ENCODE results near the gene RADIL.

The RADIL gene

GRCh38 chr7:4889682-4890081 is 6.2 kb upstream of the RADIL start:
- DNase-seq (ENCODE audit: low read depth): no peak
- no peak for TF ChIP-seq CTCF (IDR thresholded peaks at IDR 0.05; ENCODE audit: insufficient read depth, low read depth, low read length, missing control alignments)
- no peak overlapping the region for H3K4me3 ChIP-seq (ENCODE audit: low read length)

GRCh38 chr7:4888161-4888560 is 4.6 kb upstream of the RADIL start:
- no peak overlapping the region for H3K4me3 ChIP-seq (ENCODE audit: low read length)

GRCh38 chr7:4886671-4887070 is 3.2 kb upstream of the RADIL start:
- DNase-seq (ENCODE audit: low read depth): no peak
- TF ChIP-seq CTCF (IDR thresholded peaks at IDR 0.05; ENCODE audit: insufficient read depth, low read depth, low read length, missing control alignments): no peak
- no peak overlapping the region for H3K4me3 ChIP-seq (ENCODE audit: low read length)

More at GRCh38 chr7:4888161-4888560, 4.6 kb upstream of the RADIL start:
- no peak for DNase-seq (ENCODE audit: low read depth)
- TF ChIP-seq CTCF (IDR thresholded peaks at IDR 0.05; ENCODE audit: insufficient read depth, low read depth, low read length, missing control alignments): no peak

- DNase-seq (ENCODE audit: low read depth): no peak
- no peak for TF ChIP-seq CTCF (IDR thresholded peaks at IDR 0.05; ENCODE audit: insufficient read depth, low read depth, low read length, missing control alignments)
- no peak overlapping the region for H3K4me3 ChIP-seq (ENCODE audit: low read length)
Observed at GRCh38 chr7:4885317-4885807, 1.8 kb upstream of the RADIL start.

- H3K4me3 ChIP-seq (ENCODE audit: low read length): no peak overlapping the region
- TF ChIP-seq CTCF (IDR thresholded peaks at IDR 0.05; ENCODE audit: insufficient read depth, low read depth, low read length, missing control alignments): no peak
- no peak for DNase-seq (ENCODE audit: low read depth)
Observed at GRCh38 chr7:4884164-4884563, 648 bp upstream of the RADIL start.

GRCh38 chr7:4883033-4883371 is 514 bp downstream of the RADIL start:
- no peak for DNase-seq (ENCODE audit: low read depth)
- no peak for TF ChIP-seq CTCF (IDR thresholded peaks at IDR 0.05; ENCODE audit: insufficient read depth, low read depth, low read length, missing control alignments)
- no peak overlapping the region for H3K4me3 ChIP-seq (ENCODE audit: low read length)

- no peak for TF ChIP-seq CTCF (IDR thresholded peaks at IDR 0.05; ENCODE audit: insufficient read depth, low read depth, low read length, missing control alignments)
- DNase-seq (ENCODE audit: low read depth): no peak
- no peak overlapping the region for H3K4me3 ChIP-seq (ENCODE audit: low read length)
Observed at GRCh38 chr7:4882169-4883032, 1.1 kb downstream of the RADIL start.

All from epithelial cell of esophagus (primary cell).